Esophagus squamous epithelium (tissue), 4 donors: ENCODE measurements around the gene KCNJ4.

Experiments used
- CTCF ChIP-seq, 6 experiments: fragments of 450-650 bp in 4 of 6; fragments of 200-600 bp in 2 of 6; sonication (generic) in 2 of 6; IDR thresholded peaks; one replicate each; pipeline ENCODE4 v1.5.1; 2016 to 2019; ENCODE audit warnings: antibody characterized with exemption in 6 of 6, mild to moderate bottlenecking in 4 of 6, moderate library complexity in 4 of 6
- POLR2A ChIP-seq, 4 donors: fragments of 450-650 bp; IDR thresholded peaks; one replicate each; pipeline ENCODE4 v1.6.1; 2017; ENCODE audit warnings: antibody characterized with exemption in 4 of 4, mild to moderate bottlenecking in 4 of 4, moderate library complexity in 3 of 4

- no peak for TF ChIP-seq CTCF (IDR thresholded peaks at IDR 0.05)
- no peak for TF ChIP-seq POLR2A (IDR thresholded peaks at IDR 0.05)
Observed at GRCh38 chr22:38464992-38465672, 10.1 kb upstream of the KCNJ4 start.
